Medulla oblongata (tissue), 1 donor: ENCODE results near the gene ZNF32.

Experiments
- DNase-seq: peaks from one replicate; pipeline ENCODE4 v3.0.0-alpha.2; 2015; ENCODE audit errors: extremely low spot score

The ZNF32 gene

GRCh38 chr10:43681220-43681619, 32.5 kb upstream of the ZNF32 start:
- no peak for DNase-seq

DNA sequence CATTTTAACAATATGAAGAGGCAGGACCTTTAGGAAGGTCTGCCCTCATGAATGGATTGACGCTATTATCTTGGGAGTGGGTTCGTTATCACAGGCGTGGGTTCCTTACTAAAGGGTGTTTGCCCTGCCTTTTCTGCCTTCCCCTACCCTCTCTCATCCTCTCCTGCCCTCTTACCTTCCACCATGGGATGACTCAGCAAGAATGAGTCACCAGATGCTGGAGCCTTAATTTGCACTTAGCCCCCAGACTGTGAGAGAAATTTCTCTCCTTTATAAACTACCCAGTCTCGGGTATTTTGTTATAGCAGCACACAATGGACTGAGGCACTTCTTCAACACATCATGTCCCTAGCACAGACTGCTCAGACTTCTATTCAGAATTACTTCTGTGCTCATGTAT, 31.4 kb upstream of the ZNF32 start:
- no peak for DNase-seq

DNA sequence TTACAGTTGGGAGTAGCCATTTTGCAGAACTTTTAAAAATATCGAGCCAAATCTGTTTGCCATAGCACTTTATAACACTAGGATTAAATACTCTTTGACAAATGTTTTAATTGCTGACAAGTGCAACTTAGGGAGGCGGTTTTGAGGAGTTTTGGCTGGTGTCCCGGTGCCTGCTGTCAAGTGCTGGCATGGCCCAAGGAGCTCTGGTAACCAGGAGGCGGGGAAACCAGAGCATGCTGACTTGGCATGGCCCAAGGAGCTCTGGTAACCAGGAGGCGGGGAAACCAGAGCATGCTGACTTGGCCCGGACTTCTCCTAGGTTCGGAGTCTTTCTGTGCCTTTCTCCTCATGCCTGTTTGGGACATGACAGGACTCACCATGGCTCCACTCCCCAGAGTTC, 30.8 kb upstream of the ZNF32 start:
- peak; percentile 74 for DNase-seq

GRCh38 chr10:43678654-43679053, 30.0 kb upstream of the ZNF32 start:
- no peak for DNase-seq

DNA sequence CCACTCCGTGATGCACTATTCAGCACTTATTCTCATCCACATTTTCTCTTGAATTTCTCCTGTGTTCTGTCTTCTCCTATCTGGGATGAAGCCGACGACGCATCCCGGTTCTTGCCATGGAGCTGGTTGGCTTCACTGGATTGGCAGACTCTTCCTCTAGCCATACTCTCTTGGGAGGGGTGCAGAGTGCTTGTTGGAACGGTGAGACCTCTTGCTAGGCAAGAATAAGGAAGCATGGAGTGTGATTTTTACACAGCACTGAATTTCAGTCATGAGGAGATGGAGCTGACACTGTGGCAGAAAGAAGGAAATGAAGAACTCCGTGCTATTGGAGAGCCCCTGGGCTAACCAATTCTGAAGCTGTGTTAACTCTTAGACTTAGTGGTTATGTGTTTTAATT, 28.2 kb upstream of the ZNF32 start:
- no peak for DNase-seq

DNA sequence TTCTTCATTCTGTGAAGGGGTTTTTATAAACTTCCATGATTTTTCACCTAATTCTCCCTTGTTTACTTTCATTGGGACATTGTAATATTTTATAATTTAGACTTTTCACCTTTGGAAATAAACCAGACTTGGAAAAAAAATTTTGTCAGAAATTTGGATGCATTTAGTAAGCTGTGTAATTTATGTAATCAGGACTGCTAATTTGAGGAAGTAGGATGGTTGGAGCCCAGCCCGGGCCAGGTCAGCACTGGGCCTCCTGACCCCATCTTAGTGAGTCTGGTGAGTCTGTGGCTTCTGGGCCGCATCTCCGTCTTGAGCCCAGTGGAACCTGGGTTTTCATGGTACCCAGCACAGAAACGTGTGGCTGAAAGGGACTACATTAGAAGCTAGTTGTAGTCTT, 27.6 kb upstream of the ZNF32 start:
- no peak for DNase-seq

DNA sequence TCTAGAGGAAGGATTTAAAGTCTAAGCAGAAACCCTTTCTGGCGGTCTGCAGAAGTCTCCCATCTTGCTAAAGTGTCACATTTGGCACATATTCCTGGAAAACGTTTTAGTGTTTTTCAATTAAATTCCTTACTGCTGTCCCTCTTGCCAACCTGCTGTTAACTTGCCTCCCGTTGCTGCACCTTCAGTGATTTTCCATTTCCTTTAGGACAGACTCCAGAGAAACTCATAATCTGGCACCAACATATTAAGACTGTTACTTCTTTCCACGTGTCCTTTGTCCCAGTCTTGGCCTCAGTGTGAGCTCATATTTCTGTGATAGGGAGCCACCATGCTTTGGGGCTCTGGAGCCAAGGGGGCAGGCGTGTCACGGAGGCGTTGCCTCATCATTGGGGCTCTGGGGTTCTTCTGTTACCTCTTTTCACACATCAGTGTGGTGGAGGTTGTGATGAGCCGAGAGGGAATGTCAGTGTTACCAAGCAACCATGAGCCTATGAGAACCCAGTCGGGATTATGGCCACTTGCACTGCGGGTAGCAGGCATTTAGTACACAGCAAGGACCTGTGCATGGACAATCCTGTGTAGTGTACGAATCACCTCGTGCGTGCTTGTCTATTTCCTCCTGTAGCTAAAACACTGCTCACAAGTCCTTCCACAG, 26.0 kb upstream of the ZNF32 start:
- DNase-seq, result no peak

- DNase-seq, result no peak
Observed at GRCh38 chr10:43673471-43673870, 24.8 kb upstream of the ZNF32 start.

DNA sequence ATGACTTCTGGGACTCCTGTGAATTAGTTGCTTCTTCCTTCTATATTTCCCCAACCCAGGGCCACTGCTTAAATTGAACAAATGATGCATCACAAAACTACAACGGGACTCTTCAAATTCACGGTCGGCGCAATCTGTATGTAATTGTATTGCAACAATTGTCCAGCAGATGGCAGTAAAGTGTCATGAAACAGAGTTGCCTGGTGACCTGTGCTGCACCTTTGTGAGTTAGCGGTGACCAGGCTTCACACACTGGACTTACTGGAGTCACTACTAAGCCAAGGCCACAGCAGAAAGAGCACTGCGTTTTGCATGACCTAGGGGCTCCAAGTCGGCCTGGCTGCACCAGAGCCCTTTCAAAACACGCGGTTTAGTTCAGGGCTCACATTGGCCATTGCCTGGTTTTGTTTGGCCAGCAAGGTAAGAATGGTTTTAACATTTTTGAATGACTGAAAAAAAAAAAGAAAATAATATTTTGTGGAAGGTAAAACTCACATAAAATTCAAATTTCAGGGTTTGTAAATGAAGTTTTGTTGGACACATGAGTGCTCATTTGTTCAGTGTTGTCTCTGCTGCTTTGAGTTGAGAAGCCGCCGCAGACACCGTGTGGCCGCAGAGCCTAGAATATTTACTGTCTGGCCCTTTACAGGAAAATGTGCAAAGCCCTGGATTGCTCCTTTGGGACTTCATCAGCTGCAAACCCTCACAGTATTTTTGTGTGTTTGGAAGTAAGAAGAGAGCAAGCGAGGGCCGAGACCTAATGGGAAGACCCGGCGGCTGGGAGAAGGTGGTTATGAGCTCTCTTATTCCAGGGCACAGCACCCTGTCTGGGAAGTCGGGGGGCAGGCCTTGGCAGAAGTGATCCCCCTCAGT, 23.2 kb upstream of the ZNF32 start:
- DNase-seq, result peak; percentile 81

DNA sequence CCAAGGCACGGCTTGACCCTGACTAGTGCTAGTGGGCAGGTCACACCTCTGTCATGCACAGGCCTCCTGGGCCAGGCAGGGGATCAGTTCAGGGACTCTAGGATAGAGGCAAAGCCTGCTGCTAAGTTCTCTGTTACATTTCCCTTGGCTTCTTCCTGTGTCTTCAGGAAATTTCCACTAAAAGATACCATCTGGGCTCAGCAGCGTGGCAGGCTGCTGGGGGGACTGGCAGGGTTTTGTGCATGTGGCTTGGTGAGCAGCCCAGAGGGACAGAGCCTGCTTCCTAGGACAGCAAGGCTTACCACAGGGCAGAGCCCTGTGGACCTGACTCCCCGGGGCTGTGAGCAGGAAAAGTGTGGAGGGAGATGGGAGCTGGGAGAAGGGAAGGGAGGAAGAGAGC, 20.7 kb upstream of the ZNF32 start:
- no peak for DNase-seq

- no peak for DNase-seq
Observed at GRCh38 chr10:43667761-43668386, 19.2 kb upstream of the ZNF32 start.

- DNase-seq, result no peak
Observed at GRCh38 chr10:43667317-43667731, 18.6 kb upstream of the ZNF32 start.

GRCh38 chr10:43666552-43666951, 17.9 kb upstream of the ZNF32 start:
- no peak for DNase-seq

- DNase-seq, result no peak
Observed at GRCh38 chr10:43665054-43665453, 16.4 kb upstream of the ZNF32 start.

GRCh38 chr10:43658227-43658626, 9.5 kb upstream of the ZNF32 start:
- DNase-seq, result no peak

DNA sequence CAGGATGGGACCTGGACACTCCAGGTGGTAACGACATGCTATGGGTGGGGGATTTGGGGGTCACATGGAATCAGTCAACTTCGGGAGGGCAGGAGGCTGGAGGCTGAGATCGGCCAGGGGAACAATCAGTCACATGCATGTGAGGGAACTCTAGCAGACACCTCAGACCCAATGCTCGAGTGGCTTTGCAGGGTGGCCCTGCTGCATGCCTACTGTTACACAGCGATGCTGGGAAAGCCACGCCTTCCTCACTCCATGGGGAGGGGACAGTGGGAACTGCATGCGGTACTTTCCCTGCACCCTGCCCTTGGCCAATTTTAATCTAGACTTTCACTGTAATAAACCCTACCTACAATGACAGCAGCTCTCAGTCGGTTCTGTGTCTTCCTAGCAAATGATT, 6.6 kb upstream of the ZNF32 start:
- no peak for DNase-seq

- DNase-seq, result no peak
Observed at GRCh38 chr10:43653746-43654145, 5.1 kb upstream of the ZNF32 start.

GRCh38 chr10:43649185-43649523, 473 bp upstream of the ZNF32 start:
- no peak for DNase-seq

- no peak for DNase-seq
Observed at GRCh38 chr10:43648095-43648397, 635 bp downstream of the ZNF32 start.

- no peak for DNase-seq
Observed at GRCh38 chr10:43647576-43647975, 1.1 kb downstream of the ZNF32 start.

- no peak for DNase-seq
Observed at GRCh38 chr10:43645866-43646265, 2.8 kb downstream of the ZNF32 start.

DNA sequence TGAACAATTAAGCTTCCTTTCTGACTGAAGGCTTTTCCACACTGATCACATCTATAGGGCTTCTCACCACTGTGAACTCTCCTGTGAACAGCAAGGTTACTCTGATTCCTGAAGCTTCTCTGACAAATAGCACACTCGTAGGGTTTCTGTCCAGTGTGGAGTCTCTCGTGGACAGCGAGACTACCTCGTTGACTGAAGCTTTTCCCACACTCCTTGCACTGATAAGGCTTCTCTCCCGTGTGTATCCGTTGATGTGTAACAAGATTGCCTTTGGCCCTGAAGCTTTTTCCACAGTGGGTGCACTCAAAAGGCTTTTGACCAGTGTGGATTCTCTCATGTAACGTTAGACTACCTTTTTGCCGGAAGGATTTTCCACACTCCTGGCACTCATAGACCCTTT, 4.4 kb downstream of the ZNF32 start:
- DNase-seq, result no peak

GRCh38 chr10:43640603-43641002, 8.1 kb downstream of the ZNF32 start:
- no peak for DNase-seq
